Psoas muscle (tissue), 8 donors: ENCODE measurements around the gene DOCK2. TPM values are rescaled to one million over a fixed set of nuclear protein-coding genes. Genes with fewer than 3 reads are reported as not detected.

Source experiments
- ATAC-seq, 4 donors: fragments of 200-7000 bp; cut with Tn5 transposase; one replicate each; pipeline ENCODE4 v1.9.1; 2020; ENCODE audit warnings: moderate library complexity in 3 of 4, mild to moderate bottlenecking in 2 of 4
- DNase-seq, 2 donors: peaks; one replicate each; pipeline ENCODE4 v3.0.0-alpha.2; 2020
- H3K27ac ChIP-seq: fragments of 200-600 bp; one replicate; pipeline ENCODE4 v1.8.0; 2022
- H3K27me3 ChIP-seq, 3 donors: fragments of 200-600 bp in 1 of 3; one replicate each; pipeline versions ENCODE4 v1.6.1 to v1.8.0; 2013 to 2022; ENCODE audit warnings: low read length in 2 of 3, mild to moderate bottlenecking in 2 of 3, moderate library complexity in 1 of 3; ENCODE audit not compliant: insufficient read depth in 3 of 3
- H3K36me3 ChIP-seq, 2 donors: fragments of 200-600 bp in 1 of 2; one replicate each; pipeline versions ENCODE4 v1.6.1 to v1.8.0; 2013 to 2022; ENCODE audit warnings: low read depth in 1 of 2, mild to moderate bottlenecking in 1 of 2, moderate library complexity in 1 of 2; ENCODE audit not compliant: insufficient read depth in 1 of 2
- H3K4me1 ChIP-seq: fragments of 200-600 bp; one replicate; pipeline ENCODE4 v1.8.0; 2022
- H3K4me3 ChIP-seq: fragments of 200-600 bp; one replicate; pipeline ENCODE4 v1.8.0; 2022; ENCODE audit warnings: mild to moderate bottlenecking
- H3K9me3 ChIP-seq: fragments of 200-600 bp; one replicate; pipeline ENCODE4 v1.8.0; 2022
- WGBS, 3 donors: extraction: QIAGEN DNeasy Blood & Tissue Kit; methylation state at CpG; one replicate each; pipeline versions ENCODE4 v1.1.6 to v1.1.7; 2013; 5-methylcytosine and 5-hydroxymethylcytosine counted together
- intact Hi-C, 2 donors: fragments of 100-400 bp; cut with DNase I; formaldehyde crosslinking; loops; one replicate each; pipeline versions ENCODE4 v1.11.0 to v1.14.2; 2022
- polyA plus RNA-seq, 3 donors: library from polyadenylated mRNA; stranded (reverse); fragments of 200-250 nt; gene quantifications; one replicate each; pipeline ENCODE4 v1.2.3, GENCODE V29; 2013
- total RNA-seq, 4 donors: library from RNA; stranded (reverse); fragmentation: NEBNext Ultra II Directional in 2 of 4; extraction: Animal tissue kit (Norgen Biotek cat#: 25700) in 2 of 4; gene quantifications; one replicate each; pipeline versions ENCODE4 v1.2.1 to v1.2.4, GENCODE V29; 2021 to 2023
- TF ChIP-seq, protein P1 (sequence below): fragments of 200-600 bp; IDR thresholded peaks from one replicate; pipeline ENCODE4 v1.8.0; 2022; ENCODE audit warnings: antibody characterized with exemption
- donor health status: healthy with polysubstance abuse.
- donor health status: DM: no; HTN: no; CAD: no; lungs with moderate emphysema.
- donor health status: Bipolar disorder and iron deficiency.
- donor health status: healthy.
- donor health status: DM: yes; HTN: yes; CAD: no.
- donor health status: DM: no; HTN: no; CAD: no.
- donor health status: DM: no; HTN: no; CAD: no.
- donor health status: DM: yes; HTN: yes; CAD: no.

DOCK2 gene
- total and polyA plus RNA-seq, 7 donors, result 0.37 to 4.4 (median 3.5) TPM

DNA sequence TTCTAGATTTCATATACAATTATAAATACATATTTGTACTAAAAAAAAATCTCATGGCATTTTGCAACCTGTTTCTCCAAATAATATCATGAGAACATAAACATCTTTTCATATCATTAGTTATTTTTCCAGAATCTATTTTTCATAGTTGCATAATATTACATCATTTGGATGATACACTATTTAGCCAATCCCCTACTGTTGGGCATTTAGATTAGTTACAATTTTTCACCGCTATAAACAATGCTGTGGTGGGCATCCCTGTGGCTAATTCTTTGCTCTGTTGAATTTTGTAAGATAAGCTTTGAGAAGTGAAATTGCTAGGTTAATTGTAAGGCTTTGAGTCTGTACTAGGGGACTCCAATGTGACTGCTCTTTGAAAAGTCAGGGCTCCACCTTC is 466.4 kb downstream of the DOCK2 start:
- Histone ChIP-seq H3K36me3 (no peaks in the 10 kb centered on the region), H3K27ac (no peak overlapping the region), H3K4me1 (no peaks in the 10 kb centered on the region), H3K9me3 (no peaks in the 10 kb centered on the region), H3K4me3 (no peak overlapping the region), H3K27me3 (peaks cover 0 to 2% (median 0%) of the 10 kb centered on the region in 3 donors)
- TF ChIP-seq, protein P1, sequence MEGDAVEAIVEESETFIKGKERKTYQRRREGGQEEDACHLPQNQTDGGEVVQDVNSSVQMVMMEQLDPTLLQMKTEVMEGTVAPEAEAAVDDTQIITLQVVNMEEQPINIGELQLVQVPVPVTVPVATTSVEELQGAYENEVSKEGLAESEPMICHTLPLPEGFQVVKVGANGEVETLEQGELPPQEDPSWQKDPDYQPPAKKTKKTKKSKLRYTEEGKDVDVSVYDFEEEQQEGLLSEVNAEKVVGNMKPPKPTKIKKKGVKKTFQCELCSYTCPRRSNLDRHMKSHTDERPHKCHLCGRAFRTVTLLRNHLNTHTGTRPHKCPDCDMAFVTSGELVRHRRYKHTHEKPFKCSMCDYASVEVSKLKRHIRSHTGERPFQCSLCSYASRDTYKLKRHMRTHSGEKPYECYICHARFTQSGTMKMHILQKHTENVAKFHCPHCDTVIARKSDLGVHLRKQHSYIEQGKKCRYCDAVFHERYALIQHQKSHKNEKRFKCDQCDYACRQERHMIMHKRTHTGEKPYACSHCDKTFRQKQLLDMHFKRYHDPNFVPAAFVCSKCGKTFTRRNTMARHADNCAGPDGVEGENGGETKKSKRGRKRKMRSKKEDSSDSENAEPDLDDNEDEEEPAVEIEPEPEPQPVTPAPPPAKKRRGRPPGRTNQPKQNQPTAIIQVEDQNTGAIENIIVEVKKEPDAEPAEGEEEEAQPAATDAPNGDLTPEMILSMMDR, result no peak
- WGBS, 3 donors, result 94 to 100% (median 98%) methylated on average over 1 of the region's 1 CpG
- intact Hi-C loops, result no loop called here
- no peak for ATAC-seq
- DNase-seq, result no peak

DNA sequence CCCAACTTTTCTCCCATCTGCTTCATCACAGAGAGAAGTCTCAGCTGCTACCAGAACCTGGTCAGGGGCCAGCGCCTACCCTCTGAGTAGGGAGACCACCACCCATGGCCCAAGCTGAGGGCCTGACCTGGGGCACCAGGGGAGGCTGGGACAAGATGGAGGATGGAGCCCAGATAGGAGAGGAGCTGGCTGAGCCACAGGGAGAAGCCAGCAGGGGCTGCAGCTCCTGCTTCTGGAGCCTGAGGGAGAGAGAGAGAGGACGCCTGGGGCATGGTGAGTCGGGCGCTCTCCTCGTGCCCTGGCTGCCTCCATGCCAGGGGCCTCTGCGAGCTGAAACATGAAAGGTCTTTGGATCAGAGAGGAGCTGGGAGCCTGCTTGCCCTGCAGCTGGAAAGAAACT is 467.2 kb downstream of the DOCK2 start:
- H3K9me3 ChIP-seq, result no peaks in the 10 kb centered on the region
- ATAC-seq (no peak), DNase-seq (no peak)
- intact Hi-C loops, result no loop called here
- no peak overlapping the region for H3K27ac ChIP-seq
- no peaks in the 10 kb centered on the region for H3K36me3 ChIP-seq
- H3K4me1 ChIP-seq, result no peaks in the 10 kb centered on the region
- no peak overlapping the region for H3K4me3 ChIP-seq
- no peaks in the 10 kb centered on the region for H3K27me3 ChIP-seq
- TF ChIP-seq, protein P1, result no peak
- 80 to 84% (median 81%) methylated on average over 5 to 6 of the region's 6 CpGs for WGBS, 3 donors

DNA sequence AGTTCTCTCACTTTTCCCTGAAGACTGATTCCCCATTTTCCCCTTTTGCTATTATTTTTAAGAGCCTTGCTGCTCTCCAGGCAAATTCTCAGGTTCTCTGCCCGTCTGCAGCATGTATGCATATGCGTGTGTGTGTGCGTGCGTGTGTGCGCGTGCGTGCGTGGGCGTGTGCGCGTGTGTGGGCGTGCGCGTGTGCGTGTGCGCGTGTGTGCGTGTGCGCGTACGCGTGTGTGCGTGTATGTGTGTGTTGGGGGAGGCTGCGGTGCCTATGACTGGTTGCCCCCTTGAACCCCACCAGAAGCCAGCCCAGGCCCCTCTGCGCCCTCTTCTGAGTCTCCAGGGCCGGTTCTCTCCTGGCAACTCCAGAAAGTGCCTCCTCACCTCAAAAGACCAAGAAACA is 467.6 kb downstream of the DOCK2 start:
- intact Hi-C loops, result no loop called here

DNA sequence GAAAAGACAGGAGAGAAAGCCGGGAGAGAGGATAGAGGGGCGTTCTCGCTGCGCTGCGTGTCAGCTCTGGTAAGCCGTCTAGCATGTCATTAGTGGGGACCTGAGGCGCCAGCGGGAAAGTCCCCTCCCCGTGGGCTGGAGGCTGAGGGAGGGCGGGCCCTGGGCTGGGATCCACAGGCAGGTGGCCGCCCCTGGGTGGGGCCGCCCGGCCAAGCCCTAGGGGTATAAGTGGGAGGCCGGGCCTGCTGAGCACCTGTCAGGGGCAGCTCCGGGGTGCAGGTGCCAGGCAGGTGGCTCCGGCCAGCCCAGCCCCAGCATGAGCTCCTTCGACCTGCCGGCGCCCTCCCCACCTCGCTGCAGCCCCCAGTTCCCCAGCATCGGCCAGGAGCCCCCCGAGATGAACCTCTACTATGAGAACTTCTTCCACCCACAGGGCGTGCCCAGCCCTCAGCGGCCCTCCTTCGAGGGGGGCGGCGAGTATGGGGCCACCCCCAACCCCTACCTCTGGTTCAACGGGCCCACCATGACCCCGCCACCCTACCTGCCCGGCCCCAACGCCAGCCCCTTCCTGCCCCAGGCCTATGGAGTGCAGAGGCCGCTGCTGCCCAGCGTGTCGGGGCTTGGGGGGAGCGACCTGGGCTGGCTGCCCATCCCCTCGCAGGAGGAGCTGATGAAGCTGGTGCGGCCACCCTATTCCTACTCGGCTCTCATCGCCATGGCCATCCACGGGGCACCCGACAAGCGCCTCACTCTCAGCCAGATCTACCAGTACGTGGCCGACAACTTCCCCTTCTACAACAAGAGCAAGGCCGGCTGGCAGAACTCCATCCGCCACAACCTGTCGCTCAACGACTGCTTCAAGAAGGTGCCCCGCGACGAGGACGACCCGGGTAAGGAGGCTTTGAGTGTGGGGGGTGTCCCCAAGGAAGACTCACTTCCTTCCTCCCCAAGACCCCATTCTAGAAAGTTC is 468.9 kb downstream of the DOCK2 start, which contains the start of gene FOXI1:
Gene FOXI1 (plus strand): TSS at position 256 of the 970 bp plus-strand sequence. CDS start 61 bp downstream, at position 317.
- Histone ChIP-seq H3K36me3 (no peaks in the 10 kb centered on the region), H3K9me3 (no peaks in the 10 kb centered on the region), H3K4me1 (no peaks in the 10 kb centered on the region), H3K4me3 (no peak within 1 kb of the TSS), H3K27ac (no peak within 1 kb of the TSS), H3K27me3 (no peaks in the 10 kb centered on the region)
- DNase-seq (no peak), ATAC-seq (no peak)
- intact Hi-C loops, result no loop called here
- WGBS, 3 donors, result 78 to 83% (median 79%) methylated on average over 39 to 53 of the region's 53 CpGs
- TF ChIP-seq, protein P1, result no peak

More for the DNA sequence above, 467.6 kb downstream of the DOCK2 start:
- WGBS, 3 donors, result 91 to 94% (median 94%) methylated on average over 25 to 26 of the region's 26 CpGs
- no peak for ATAC-seq
- Histone ChIP-seq H3K9me3 (no peaks in the 10 kb centered on the region), H3K4me3 (no peak overlapping the region), H3K27me3 (no peaks in the 10 kb centered on the region), H3K27ac (no peak overlapping the region), H3K4me1 (no peaks in the 10 kb centered on the region), H3K36me3 (no peaks in the 10 kb centered on the region)
- no peak for DNase-seq
- TF ChIP-seq, protein P1, result no peak
